HG02642 (cell line): Measurements from ENCODE around the gene OPTN.
"Not testable (repeated sequence)": the region's sequence is repeated elsewhere in the genome, so short reads cannot be mapped to it uniquely, and the experiment has no call there.

Source experiments
- ATAC-seq: cut with Tn5 transposase; IDR thresholded peaks from one replicate; pipeline ENCODE4 v1.9.1; 2021; ENCODE audit warnings: mild to moderate bottlenecking; ENCODE audit not compliant: unreplicated experiment, poor library complexity

The OPTN gene

DNA sequence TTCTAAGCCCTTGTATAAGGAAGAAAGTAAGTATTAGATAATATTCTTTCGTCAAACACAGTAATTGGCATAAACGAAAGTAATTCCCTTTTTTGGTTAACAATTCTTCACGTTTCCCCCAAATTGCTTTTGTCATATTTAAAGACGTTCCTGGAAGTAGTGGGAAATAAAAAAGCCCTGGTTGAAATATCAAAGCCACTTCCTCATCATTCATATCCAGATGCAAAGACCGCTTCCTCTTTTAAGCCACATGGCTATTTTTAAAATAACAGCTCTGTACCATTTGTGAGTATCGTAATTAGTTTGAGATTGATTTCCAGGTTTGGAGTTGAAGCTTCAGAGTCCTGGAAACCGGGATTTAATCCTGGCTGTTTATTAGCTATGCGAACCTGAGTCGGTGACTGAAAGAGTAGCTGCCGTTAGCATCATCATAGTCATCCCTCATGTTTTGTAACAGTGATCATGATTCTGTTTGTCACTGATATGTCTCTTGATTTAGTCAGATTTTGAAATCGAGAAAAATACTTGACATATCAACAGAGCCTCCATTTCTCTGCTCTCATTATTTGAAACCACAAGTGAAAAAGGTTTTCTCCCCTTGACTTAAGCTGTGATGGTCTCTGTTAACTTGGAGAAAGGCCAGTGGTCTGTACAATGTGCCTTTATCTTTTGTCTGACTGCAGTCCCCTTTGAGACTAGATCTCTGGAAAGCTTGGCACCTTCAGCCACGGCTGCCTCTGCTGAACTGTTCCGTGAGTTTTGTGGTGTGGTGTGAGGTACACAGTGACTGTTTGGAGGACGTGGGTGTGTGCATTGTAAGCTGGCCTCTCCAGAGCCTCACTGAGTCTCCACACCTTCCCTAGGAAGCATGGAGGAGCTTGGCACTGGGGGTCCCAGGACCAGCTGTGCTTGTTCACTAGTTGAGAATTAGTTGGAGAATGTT lies 18.1 kb downstream of the OPTN start:
- ATAC-seq: no peak

DNA sequence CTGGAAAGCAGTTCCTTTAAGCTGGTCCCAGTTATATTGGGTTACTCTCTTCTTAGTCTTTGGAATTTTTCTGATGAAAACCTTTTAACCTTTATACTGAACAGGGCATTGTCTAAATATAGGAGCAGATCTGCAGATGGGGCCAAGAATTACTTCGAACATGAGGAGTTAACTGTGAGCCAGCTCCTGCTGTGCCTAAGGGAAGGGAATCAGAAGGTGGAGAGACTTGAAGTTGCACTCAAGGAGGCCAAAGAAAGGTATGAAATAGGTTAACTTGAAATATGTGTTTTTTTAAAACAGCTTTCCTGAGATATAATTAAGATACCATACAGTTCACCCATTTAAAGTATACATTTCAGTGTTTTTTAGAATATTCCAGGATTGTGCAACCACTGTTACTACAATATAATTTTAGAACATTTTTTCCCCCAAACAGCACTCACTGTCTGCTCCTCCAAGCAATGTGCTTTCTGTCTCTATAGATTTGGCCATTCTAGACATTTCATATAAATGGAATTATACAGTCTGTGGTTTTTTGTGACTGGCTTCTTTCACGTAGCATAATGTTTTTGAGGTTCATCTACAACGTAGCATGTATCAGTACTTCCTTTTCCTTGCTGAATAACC lies 18.9 kb downstream of the OPTN start:
- ATAC-seq: no peak

DNA sequence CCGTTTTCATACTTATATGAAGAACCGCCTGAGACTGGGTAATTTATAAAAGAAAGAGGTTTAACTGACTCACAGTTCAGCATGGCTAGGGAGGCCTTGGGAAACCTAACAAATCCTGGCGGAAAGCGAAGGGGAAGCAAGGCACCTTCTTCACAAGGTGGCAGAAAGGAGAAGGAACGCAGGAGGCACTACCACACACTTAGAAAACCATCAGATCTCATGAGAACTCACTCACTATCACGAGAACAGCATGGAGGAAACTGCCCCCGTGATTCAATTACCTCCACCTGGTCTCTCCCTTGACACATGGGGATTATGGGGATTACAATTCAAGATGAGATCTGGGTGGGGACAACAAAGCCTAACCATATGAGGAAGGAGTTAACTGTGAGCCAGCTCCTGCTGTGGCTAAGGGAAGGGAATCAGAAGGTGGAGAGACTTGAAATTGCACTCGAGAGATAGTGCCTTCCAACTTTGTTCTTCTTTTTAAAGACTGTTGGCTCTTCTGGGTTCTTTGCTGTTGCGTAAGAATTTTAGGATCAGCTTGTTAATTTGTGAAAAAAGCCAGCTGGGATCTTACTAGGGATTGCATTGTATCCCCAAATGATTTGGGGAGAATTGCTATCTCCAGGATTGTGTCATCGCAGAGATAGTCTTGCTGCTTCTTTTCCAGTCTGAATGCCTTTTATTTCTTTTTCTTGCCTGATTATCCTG lies 21.0 kb downstream of the OPTN start:
- no peak for ATAC-seq

DNA sequence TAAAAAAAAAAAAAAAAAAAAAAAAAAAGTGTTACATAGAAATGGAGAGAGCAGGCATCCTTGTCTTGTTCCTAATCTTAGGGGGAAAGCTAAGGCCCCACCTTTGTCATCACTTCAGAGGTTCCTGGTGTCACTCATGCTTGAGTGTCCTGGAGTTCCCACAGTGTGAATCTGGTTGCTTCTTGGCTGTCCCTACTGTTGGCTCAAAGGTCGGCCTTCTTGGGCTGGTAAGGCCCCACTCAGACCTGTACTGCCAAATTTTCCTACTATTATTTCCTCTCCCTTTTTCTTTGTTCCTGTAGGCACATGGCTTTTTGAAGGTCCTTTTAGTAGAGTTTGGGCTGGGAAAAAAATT lies 21.5 kb downstream of the OPTN start:
- no peak for ATAC-seq

DNA sequence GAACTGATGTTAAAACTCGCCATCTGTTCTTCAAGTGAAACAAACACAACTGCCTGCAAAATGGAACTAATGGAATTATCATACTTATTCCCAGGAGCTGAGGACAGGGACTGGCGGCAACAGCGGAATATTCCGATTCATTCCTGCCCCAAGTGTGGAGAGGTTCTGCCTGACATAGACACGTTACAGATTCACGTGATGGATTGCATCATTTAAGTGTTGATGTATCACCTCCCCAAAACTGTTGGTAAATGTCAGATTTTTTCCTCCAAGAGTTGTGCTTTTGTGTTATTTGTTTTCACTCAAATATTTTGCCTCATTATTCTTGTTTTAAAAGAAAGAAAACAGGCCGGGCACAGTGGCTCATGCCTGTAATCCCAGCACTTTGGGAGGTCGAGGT lies 36.7 kb downstream of the OPTN start:
- no peak for ATAC-seq

DNA sequence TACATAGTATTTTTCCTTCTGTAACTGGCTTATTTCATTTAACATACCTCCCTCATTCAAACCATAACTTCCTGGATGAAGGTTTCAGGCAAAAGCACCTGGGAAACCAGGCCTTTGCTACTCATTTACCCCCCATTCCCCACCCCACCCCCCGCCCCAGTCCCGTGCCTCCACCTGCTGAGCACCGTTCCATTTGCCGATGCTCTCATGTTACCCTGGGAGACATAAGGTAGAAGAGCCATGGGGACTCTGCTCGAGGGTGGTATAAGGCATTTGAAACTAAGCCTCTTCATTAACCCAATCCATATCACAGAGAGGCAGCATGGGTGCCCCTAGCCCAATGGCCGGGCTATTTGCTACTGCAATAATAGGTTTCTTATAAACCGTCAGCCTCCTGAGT lies 39.2 kb downstream of the OPTN start:
- no peak for ATAC-seq

DNA sequence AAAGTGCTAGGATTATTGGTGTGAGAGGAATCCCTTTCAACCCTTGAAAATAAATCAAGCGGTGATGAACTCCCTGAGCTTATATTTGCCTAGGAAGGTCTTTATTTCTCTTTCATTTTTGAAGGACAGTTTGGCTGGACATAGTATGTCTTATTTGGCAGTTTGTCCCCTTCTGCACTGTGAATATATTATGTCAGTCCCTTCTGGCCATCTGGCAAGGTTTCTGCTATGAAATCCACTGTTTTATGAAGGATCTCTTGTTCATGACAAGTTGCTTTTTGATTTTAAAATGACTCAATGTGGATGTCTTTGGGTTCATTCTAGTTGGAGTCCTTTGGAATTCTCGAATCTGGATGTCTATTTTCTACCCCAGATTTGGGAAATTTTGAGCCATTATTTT lies 39.7 kb downstream of the OPTN start:
- ATAC-seq: no peak

DNA sequence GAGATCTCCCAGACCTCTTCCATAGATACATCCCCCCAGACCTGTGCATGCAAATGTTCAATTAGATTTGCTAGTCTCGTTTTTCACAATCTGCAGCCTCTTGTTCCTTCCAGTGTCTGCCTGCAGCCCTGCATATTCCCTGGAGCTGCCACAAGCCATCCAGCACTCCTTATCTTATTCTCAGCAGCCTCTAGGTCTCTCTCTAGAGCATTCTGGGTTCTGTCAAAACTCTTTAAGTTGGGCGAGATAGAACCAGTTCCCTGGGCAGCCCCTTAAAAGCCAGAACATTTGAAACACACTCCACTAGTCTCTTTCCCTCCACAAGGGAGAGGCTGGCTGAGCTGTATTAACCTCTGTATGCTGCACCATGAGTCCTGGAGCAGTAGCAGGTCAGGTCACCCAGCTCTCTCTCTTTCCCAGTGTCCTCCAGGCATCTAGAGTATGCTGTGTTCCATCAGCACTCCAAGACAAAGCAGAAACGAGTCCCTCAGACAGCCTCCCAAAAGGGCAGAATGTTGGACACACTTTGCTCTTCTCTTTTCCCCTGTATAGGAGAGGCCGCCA lies 40.7 kb downstream of the OPTN start:
- ATAC-seq: no peak

DNA sequence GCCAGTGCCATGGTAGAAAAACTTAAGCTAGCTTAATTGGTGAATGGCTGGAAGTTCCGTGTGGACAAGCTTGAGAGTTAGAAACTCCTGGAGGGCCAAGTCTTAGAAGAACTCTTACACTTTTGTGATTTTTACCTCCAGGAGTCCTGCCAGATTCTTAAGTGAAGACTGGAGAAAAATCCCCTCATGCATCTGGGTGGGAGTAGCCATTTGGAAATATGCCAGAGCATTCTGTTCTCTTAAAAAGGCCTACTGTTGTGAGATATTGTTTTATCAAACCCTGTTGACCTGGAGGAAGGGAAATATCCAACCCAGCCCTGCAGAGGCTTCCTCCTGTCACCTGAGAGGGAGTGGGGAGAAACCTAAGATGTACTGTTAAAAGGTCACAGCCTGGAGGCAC lies 43.8 kb downstream of the OPTN start:
- ATAC-seq: no peak

DNA sequence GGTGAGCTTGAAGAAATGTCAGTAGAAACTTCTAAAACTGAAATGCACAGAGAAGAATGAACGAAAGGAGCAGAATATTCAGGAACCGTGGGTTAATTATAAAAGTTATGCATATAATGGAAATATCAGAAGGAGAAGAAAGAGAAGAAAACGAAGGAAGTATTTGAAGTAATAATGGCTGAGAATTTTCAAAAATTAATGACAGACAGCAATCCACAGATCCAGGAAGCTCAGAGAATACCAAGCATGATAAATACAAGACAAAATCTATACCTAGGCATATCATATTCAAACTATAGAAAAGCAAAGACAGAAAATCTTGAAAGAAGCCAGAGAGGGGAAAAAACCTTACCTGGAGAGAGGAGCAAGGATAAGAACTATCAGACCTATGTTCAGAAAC lies 44.9 kb downstream of the OPTN start:
- no peak for ATAC-seq

DNA sequence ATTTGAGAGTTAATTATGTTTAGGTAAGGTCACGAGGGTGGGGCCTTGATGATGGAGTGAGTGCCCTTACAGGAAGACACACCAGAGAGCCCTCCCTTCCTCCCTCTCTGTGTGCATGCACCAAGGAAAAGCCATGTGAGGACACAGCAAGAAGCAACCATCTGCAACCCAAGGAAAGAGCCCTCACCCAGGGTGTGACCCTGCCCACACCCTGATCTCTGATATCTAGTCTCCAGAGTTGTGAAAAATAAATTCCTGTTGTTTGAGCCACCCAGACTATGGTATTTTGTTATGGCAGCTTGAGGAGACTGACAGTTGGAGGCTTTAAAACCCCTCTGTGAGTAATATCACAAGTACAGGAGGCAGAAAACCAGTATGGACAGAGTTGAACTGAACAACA lies 46.4 kb downstream of the OPTN start:
- ATAC-seq: no peak

DNA sequence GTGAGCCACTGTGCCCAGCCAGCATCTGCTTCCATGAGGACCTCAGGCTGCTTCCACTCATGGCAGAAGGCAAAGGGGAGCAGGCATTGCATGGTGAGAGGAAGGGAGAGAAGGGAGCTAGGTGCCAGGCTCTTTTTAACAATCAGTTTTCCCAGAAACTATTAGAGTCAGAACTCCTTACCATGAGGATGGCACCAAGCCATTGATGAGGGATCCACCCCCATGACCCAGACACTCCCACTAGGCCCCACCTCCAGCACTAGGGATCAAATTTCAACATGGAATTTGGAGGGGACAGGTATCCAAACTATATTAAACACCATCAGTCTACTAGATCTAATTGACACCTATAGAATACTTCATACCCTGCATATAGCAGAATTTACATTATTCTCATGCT lies 47.2 kb downstream of the OPTN start:
- no peak for ATAC-seq

DNA sequence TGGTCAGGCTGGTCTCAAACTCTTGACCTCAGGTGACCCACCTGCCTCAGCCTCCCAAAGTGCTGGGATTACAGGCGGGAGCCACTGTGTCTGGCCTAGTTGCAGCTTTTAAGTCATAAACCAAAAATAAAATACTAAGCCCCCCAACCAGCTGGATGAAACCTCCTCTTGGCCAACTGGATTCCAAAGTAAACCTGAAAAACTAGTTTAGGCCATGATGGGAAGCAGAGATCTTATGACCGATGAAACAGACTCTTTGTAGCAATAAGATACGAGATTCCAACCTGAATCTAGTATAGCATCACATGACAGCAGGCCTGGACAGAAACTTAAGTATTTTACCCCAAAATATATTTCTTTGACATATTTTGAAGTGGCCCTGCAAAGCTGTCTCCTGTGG lies 52.3 kb downstream of the OPTN start:
- ATAC-seq: no peak

DNA sequence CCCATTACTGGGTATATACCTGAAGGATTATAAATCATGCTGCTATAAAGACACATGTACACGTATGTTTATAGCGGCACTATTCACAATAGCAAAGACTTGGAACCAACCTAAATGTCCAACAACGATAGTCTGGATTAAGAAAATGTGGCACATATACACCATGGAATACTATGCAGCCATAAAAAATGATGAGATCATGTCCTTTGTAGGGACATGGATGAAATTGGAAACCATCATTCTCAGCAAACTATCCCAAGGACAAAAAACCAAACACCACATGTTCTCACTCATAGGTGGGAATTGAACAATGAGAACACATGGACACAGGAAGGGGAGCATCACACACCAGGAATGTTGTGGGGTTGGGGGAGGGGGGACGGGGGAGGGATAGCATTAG lies 55.9 kb downstream of the OPTN start:
- not testable (repeated sequence) for ATAC-seq

DNA sequence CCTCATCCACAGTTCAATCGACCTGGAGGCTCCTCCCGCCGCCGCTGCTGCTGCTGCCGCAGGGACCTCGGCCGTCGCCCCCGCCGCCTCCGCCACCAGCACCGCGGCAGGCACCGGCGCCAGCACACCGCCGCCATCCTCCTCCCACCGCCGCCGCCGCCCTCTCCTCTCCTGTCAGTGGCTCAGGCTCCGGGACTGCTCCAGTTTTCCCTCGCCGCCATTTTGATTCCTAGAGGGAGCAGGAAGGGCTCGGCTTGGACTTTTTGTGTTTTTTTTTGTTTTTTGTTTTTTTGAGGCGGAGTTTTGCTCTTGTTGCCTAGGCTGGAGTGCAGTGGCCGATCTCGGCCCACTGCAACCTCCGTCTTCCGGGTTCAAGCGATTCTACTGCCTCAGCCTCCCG lies 58.4 kb downstream of the OPTN start:
- no peak for ATAC-seq

DNA sequence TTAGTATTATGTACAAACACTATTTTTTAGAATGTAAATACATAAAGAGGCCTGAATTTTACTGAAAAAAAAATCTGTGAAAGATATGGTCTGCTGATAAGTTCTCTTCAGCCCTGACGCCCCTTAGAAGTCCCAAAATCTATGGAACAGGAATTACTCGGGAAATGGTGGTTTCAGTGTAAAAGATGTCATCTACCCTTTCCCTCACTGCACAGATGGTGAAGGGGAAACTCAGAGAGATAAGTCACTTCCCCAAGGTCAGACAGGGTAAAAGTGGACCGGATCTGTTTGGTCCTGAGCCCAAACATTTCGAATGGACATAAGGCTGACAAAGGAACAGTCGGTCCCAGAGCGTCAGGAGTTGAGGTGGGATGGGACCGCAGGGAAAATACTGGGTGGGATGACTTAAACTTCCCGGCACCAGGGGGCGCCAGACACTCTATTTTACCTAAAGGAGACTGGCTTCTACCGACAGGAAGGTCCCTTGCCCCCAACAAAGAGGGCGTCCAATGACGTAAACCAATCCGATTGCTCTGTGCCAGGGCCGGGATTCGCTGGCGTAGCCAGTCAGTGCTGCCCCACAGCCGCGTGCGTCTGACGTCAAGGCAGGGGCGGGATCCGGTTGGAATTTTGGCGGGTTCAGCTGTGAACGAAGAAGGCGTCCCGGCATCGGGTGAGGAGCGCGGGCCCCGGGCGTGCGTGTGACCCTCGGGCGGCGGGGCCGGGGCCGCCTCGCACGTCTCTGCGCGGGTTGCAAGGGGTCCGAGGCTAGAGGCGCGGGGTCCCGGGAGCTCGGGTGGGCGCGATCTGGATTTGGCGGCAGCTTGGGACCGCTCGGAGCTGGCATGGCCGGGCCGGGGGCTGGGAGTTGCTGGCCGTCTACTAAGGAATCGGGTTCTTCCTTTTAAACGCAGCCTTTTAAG lies 61.2 kb downstream of the OPTN start, which contains the start of gene MCM10:
TSS of gene MCM10 (plus strand) at position 625 of the 923 bp plus-strand sequence. CDS start 2,645 bp downstream, outside the sequence.
- peak; percentile 99 for ATAC-seq

DNA sequence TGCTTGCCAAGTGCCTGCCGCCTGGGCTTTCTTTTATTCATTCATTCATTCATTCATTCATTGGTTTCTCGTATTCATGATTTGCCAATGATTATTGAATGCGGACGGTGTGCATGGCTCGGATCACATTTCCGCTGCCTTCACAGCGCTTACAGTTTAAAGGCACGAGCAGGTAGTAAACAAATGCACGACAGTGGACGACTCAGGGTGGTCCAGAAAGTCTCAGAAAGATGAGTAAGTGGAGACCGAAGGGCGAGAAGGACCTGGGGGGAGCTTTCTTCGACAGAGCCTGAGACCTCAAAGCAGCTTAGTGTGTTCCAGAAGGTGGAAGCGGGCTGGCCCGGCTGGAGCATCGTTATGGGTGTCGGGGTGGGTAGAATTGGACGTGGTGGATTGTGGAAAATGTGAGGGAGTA lies 61.9 kb downstream of the OPTN start:
- ATAC-seq: peak; percentile 11

DNA sequence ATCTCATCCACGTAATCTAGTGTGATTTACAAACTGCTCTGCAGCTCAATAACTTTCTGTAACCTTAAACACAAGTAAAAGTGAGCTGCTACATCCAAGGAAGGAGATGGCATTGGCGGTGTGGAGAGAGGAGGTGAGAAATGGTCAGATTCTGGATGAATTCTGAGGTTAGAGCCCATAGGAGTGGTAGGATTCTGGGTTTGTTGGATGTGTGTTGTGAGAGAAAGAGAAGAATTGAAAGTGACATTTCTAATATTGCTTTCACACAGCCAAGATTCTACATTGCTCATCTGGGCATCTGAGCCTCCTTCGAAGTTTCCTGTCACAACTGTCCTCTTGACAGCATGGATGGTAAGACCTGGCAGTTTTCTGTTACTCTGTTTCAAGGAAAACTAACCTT lies 63.9 kb downstream of the OPTN start:
- ATAC-seq: no peak

DNA sequence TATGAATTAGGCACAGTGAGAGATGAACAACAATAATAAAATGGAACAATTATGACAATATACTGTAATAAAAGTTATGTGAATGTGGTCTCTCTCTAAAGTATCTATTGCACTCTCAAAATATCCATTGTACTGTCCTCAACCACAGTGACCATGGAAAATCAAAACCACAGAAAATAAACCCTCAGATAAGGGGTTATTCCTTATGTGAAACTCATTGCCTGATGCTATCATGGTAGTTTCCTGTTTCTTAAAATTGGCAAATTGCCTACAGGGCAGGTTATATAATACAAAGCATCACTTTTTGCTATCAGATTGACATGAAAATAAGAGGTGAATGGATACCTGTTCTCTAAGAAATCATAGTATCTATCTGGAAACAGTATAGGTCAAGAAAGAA lies 65.2 kb downstream of the OPTN start:
- no peak for ATAC-seq

DNA sequence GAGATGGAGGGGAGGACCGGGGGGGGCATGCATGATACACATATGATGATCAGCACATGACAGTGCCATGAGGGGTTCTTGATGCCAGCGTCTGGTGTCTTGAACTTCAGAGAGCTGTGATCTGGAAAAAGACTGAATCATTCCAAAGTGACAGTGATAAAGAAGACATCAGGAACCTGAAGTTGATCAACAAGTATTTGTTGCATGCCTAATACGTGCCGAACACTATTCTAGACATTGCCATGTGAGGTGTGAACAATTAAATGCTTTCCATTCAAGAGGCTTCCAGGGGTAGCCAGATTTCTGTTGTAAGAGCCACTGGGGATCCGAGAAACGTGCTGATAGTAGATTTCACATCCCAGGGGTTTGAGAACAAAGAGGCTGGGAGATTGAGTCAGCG lies 67.6 kb downstream of the OPTN start:
- ATAC-seq: no peak
